HG03378 (cell line): ENCODE data around the gene FOXP2.
A peak's percentile ranks its signal among the peaks of the same experiment; 100 is the strongest.
"Not testable (repeated sequence)": the region's sequence is repeated elsewhere in the genome, so short reads cannot be mapped to it uniquely, and the experiment has no call there.

Experiments used
- ATAC-seq: cut with Tn5 transposase; IDR thresholded peaks from one replicate; pipeline ENCODE4 v1.9.1; 2021; ENCODE audit warnings: mild to moderate bottlenecking, moderate library complexity; ENCODE audit not compliant: unreplicated experiment

Gene FOXP2

DNA sequence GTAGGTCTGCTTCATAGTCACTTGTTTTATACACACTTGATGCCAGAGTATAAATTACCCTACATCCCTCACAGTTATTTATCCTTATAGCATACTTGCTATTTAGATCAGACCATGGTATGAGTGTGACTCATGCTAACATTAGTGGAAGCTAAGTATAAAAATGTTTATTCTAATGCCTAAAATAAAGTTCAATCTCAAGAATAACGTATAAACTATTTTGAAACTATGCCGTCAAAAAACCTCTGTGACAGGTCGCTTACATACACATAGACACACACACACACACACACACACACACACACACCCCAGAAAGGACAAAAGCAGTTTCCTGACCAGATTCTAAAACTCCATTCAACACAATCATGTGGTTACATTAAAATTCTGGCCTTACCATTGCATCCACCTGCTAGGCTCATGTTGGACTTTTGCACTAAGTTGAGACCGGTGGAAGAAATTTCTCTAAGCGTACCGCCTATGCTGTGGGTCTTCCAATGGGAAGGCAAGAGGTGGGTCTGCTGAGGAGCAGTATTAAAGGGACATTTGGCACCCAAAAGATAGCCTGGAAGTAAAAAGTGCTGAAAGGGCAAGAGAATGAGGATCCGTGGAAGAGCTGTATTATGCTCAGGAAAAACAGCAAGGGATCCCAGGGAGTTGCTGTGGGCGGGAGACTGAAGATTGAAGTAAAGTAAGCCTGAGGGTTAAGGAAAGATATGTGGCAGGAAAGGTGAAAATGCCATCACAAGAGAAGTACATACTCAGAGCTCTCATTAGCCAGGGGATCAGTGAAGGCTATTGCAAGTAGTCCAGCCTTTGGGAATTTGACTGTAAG is 5.0 kb downstream of the FOXP2 start:
- ATAC-seq = no peak

DNA sequence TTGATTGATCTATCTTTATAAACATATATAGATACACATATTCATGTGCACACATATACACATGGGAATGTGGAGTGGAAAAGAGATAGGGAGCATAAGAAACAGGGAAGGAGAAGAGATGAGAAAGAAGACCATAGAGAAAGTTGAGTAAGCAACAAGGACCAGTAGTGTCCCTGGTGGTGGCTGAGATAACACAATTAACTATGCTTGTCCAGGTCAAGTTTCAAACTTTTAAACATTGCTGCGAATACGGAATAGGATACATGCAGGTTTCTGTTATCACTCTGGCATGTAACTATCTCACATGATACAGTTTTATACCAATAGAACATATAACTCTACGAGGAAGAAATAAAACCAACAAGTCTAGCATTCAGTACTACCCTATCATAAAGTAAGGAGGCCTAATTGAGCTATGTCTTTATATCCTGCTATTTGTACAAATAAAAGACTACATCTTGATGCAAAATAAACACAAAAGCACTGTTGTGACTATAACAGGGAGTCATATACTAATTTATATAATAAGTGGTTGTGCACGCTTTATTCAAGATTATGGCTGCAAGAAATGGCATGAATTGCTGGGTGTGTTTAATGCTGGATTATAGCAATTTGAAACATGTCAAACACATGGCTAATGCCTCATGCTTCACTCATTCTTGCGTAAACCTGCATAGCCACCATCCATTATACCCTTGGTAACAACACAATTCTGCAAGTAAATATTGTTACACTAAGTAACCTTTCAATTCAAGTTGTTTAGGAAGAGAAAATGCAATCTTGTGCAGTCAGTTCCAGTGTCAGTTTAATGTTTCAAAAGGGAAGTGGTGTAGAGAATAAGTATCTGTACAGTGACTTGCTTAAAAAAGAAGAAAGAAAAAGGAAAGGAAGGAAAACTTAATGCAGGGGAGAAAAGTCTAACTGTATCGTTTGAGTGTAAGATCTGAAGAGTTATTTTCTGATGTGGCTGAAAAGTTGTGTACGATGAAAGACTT is 8.2 kb downstream of the FOXP2 start:
- no peak for ATAC-seq

DNA sequence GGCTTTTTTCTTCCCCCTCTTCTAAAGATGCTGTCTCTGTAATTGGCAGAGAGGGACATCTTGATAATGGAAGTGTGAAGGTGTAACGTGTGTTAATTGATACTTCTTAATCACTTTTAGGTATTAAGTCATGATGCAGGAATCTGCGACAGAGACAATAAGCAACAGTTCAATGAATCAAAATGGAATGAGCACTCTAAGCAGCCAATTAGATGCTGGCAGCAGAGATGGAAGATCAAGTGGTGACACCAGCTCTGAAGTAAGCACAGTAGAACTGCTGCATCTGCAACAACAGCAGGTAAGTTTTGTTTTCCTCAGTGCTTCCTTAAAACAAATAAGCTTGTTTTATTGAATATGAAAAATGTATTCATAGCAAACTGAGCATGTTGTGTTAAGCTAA is 11.8 kb downstream of the FOXP2 start:
- no peak for ATAC-seq

DNA sequence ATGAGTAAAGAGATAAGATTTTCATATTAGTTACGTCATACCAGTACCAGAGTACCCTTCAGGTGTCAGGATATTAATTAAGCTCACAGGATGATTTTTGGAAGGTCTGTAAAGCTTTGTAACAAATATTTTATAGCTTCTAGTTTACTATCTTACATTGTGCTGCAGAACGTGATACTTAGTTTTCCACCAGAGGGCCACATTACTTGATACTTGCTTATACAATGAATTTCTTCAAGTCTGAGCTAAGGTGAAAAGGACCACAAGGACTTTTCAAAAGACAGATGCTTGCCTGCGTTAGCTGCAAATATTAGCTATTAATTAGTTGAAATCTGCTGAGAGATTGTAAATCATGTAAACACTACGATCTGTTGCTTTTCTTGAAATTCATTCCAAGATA is 12.2 kb downstream of the FOXP2 start:
- ATAC-seq = no peak

DNA sequence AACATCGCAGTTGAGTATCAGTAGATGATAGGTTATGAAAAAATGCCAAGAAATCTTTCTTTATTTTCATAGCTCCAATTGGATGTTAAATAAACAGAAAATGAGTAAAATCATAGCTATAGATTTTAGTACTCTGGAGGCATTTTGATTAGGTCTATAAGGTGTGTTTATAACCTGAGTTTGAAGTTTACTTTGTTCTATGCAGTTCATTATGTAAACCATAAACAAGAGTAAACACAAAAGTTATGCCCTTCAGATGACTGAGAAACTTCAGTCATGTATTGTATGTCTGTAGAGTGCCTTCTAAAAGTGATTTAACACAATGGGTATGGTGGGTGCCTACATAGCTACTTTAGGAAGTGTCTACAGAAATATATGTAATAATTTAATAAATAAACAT is 13.6 kb downstream of the FOXP2 start:
- ATAC-seq = no peak

DNA sequence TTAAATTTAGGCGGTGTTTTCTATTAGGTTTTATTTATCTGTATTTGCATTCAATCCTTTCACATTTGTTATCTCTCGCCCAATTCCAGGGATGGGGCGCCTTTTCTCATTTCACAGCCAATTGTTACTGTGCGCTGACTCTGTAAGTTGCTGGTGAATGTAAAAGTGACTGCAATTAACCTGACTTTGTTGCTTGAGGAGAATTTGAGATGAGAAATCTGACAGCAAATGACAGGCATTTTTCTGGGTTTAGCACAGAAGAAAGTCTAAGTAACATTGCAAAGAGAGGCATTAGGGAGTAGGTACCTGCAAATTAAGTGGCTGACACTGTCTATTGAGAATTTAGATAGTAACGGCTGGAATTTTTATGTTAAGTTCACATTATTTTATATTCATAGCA is 16.6 kb downstream of the FOXP2 start:
- no peak for ATAC-seq

DNA sequence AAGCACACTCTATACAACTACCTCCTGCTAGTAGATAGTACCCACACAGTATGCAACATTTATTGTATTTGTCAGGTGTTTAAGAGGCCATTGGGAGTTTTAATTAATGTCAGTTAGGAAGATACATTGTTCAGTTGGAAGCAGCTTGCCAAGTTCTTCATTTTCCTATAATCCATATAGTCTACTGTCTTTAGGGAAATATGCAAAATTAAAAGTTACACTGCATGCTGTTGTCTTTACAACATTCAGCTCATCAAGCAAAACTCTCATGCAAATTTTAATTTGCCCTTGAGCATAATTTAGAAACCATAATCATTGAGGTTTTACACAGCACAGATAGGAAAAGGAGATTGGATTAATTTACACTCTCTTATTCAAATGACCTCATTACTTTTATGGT is 17.4 kb downstream of the FOXP2 start:
- ATAC-seq = no peak

DNA sequence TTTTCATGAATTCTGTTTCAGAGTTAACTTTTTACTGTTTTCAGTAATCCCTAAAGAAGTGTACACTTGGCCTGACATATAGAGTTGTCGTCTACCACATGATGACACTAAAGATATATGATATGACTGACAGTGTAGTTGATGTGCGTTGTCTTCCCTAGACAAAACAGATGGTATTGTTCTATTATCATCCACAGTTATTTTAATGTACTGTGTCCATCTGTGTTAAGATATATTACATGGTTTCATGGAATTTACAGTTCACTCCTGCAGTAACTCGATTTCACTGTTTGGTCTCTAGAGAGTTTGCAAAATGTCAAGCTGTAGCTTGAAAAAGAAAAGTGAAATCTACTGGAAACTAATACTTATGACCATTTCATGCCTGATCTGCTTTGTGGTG is 18.1 kb downstream of the FOXP2 start:
- no peak for ATAC-seq

DNA sequence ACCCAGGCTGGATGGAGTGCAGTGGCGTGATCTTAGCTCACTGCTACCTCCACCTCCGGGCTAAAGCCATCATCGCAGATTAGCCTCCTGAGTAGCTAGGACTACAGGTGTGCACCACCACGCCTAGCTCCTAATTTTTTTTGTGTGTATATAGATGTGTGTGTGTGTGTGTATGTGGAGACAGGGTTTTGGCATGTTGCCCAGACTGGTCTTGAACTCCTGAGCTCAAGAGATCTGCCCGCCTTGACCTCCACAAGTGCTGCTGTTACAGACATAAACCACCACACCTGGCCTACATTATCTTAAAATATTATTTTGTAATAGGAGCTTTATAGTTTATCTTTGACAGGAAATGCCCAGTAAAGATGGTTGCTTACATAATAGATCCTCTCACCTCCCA is 25.0 kb downstream of the FOXP2 start:
- ATAC-seq = no peak

DNA sequence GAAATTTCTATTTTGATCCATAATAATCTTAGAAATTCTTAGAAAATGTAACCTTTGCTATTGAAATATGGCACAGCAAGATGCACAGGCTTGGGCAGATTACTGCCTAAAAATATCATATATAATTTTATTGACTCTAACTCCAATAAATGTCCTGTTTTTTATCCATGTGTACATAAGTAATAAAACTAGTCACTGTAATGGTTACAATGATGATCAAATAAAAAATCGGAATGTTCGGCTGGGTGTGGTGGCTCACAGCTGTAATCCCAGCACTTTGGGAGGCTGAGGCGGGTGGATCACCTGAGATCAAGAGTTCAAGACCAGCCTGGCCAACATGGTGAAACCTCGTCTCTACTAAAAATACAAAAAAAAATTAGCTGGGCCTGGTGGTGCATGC is 26.3 kb downstream of the FOXP2 start:
- ATAC-seq = not testable (repeated sequence)

DNA sequence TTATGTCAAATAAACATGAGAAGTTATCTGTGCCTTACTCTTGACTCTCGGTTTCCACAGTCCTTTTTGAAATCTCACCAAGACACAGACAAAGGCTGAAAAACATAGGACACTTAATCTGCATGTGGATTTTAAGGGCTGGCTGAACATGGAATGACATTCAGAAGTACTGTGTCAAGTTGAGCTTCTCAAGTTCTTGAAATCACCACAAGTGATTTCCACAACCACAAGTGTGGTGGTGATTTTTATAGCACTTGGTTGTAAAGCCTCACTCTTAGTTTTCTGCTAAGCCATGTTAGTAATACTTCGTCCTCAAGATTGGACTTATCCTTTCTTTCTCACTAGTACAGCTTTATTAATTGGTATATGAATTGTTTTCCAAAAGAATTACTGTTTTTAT is 29.6 kb downstream of the FOXP2 start:
- no peak for ATAC-seq

DNA sequence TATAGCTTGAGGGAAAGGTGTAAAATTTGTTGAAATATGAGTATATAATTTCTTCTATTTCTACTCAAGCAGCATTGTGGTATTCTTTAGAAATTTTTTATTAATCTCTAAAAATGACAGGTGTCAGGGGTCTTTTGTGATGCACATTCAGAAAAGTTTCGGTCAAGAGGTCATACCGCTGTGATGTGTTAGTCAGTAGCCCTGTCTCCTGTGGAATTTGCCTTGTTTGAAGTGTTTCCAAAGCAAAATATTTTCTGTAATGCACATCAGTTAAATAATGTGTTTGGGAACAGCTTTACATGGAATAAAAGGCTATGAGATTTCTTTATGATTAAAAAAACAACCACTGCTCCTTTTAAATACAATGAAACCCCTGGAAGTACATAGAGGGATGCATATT is 35.8 kb downstream of the FOXP2 start:
- ATAC-seq = no peak

DNA sequence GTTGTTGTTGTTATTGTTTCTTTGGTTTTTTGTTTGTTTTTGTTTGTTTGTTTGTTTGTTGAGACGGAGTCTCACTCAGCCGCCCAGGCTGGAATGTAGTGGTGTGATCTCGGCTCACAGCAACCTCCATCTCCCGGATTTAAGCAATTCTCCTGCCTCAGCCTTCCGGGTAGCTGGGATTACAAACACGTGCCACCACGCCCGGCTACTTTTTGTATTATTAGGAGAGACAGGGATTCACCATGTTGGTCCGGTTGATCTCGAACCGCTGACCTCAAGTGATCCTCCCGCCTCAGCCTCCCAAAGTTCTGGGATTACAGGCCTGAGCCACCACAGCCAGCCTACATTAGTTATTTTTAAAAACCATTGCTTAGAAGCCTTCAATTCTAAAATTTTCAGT is 45.0 kb downstream of the FOXP2 start:
- no peak for ATAC-seq

DNA sequence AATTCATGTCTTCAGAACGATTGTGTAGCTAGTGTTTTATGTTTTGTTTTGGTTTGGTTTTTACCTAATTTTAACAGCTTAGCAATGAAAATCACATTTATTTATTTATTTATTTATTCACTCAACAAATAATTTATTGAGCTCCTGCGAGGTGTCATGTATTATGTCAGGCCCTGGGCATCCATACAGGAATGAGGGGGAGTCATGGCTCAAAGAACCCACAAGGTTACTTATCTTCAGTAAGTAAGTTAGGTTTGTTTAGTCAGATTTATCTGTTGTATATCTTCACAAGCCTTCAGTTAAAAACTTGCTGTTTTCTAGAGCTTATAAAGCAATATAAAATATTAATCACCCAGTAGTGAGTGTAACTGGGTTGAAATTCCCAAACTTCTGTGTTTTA is 45.4 kb downstream of the FOXP2 start:
- ATAC-seq = no peak

DNA sequence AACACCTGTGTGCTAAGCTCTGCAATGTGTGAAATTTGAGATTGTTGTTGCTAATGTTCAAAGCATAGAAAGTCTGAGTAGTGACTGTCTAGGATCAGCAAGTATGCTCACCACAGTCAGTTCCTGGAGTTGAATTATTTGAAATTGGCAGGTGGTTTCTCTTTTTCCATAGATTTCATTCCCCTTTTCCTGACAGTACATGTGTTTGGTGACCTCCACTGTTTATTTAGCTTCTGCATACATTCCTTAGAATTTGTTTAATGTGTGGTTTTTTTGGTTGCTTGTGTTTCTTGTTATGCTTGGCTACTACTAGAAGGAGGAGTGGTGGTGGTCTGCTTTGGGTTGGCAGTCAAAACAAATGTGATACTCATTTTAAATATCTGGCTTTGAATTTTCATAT is 52.3 kb downstream of the FOXP2 start:
- ATAC-seq = no peak

DNA sequence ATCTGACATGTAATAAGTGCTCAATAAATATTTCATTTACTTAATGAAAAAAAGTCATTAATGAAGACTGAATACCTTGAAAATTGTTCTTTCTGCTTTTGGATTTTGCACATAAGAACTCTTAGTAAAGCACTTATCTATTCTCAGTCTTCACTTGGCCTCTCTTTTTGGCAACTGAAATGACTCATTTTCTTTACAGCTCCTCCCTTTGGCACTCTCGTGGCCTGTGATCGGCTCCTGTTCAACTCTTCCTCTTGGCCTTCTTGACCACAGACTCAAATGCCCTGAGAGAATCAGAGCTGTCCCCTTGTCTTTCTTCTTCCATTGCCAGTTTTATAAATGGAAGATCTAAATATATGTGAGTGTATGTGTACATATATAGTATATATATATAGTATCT is 54.2 kb downstream of the FOXP2 start:
- peak; percentile 58 for ATAC-seq

DNA sequence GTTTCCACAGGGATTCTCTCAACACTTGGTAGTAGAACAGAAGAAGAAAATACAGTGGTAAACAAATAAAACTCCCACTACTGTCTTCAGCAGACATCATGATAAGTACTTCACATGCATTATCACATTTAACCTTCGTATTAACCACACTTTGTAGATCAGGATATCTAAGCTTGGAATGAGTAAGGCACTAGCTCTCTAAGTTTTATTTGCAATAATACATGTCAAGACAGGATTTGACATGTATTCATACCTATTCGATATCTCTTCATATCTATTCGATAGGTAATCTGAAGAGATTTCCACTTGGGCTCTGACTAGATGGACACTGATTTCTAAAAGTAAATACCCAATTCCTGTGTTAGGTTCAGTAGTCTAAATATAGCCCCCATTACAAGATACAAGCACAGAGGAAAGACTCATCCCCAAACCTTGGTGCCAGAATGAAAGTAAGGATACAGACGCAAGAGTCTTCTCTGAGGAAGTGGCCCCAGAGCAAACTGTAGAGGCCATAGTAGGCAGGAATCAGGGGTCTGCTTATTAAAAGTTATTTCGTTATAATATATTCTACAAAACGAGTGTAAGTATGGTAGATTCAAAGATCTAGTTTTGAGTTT is 58.4 kb downstream of the FOXP2 start:
- no peak for ATAC-seq

DNA sequence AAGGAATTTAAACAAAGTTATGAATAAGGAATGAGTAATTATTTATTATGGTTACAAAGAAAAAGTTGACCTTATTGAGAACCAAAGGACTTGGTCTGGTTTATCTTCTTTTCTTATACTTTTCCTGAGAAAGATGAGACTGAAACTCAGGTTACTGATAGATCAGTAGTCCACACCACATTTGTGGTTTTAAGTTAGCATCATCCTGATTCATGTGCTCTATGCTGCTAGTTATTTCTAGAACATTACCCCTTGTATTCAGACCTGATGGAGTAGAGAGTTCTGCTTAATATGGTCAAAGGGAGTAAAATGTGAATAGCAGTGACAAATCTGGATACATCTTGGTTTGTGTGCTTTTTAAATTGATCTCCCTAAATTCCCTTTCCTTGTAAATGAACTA is 63.8 kb downstream of the FOXP2 start:
- no peak for ATAC-seq

DNA sequence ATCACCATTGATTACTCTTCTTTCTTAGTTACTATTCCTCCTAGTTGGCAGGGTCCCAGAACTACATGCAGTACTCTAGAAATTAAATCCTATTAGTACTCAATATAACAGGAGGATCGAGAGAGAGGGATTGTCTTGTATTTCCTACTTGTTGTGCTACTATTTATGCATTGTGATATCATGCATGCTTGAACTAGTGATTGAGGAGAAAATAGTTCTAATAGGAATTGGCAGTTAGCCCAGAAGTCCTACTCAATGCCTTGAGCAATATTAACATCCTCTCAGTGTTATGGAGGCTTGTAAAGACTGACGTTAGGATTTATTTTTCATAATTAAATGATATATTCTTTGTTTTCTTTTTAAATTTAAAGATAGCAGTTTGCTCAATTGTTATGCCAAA is 67.4 kb downstream of the FOXP2 start:
- no peak for ATAC-seq

DNA sequence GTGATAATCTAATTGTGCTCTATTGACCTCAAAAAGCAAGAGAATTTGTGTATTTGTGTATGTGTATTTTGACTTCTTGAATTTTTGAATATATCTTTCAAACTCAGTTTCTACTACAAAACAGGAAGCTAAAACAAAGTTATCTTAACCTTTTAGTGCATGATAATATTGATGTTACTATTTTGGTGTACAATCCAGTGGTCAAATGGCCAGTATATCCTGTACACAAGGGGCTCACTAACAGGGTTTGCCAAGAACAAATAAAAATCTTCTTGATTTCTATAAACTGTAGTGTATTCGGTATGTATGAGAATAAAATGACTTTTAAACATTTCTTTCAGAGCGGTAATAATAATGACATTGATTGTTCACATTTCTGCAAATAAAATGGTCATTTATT is 69.6 kb downstream of the FOXP2 start:
- ATAC-seq = no peak

DNA sequence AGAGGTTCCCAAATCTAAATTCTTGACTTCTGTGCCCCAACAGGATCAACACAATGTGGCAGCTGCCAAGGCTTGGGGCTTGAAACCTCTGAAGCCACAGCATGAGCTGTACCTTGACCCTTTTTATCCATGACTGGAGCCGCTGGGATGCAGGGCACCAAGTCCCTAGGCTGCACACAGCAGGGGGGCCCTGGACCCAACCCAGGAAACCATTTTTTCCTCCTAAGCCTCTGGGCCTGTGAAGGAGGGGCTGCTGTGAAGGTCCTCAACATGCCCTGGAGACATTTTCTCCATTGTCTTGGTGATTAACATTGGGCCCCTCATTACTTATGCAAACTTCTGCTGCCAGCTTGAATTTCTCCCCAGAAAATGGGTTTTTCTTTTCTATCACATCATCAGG is 72.6 kb downstream of the FOXP2 start:
- ATAC-seq = no peak

DNA sequence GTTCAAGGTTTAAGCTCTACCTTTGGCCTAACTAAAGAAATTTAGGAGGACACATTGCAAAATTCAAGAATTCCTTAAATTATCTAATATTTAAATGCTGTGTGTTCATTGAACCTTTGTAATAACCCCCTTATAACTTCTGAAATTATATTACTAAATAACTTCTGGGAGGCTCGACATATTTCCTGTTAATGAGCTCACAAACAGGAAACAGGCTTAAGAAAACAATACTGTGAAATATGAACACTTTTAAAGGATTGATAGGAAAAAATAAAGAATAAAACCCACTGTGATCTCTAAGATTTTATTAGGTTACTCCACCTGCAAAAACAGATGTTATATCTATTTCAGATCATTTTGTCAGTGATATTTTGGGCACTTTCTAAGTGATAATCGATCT is 74.1 kb downstream of the FOXP2 start:
- no peak for ATAC-seq
